GM19239 (cell line): Measurements from ENCODE around the gene TEX29.

Experiments used
- DNase-seq: peaks from one replicate; pipeline ENCODE4 v3.0.0; 2011; ENCODE audit warnings: low spot score; ENCODE audit not compliant: insufficient read length
- FAIRE-seq: peaks from 2 replicates; lab custom pipeline; 2011; peaks lifted over from hg19 to GRCh38; lab: Jason Lieb, UNC

TEX29 gene

DNA sequence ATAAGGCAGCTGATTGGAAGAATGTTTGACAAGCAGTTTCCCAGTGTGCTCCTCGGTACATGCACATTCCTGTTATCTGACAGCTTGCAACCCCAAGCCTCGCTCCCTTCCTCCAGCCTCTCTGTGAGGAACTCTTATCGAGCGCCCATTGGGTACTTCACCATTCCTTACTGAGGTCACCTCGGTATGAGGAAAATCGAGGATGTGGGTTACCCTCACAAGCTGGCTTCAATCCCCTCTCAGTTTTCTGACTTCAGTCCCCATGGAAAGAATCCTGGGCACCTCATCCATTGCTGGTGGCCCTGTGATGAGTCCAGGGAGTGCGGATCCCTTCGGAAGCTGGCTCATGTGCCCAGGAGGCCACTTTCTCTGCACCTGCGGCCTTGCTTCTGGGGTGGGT, 17.3 kb downstream of the TEX29 start:
- FAIRE-seq (no peak), DNase-seq (no peak)

- DNase-seq (no peak), FAIRE-seq (no peak)
These were observed 18.4 kb downstream of the TEX29 start for GRCh38 chr13:111338841-111339240.

- FAIRE-seq = no peak
- DNase-seq = no peak
These were observed 19.1 kb downstream of the TEX29 start for GRCh38 chr13:111339366-111340143.

GRCh38 chr13:111341886-111342285, 21.4 kb downstream of the TEX29 start:
- FAIRE-seq = no peak

DNA sequence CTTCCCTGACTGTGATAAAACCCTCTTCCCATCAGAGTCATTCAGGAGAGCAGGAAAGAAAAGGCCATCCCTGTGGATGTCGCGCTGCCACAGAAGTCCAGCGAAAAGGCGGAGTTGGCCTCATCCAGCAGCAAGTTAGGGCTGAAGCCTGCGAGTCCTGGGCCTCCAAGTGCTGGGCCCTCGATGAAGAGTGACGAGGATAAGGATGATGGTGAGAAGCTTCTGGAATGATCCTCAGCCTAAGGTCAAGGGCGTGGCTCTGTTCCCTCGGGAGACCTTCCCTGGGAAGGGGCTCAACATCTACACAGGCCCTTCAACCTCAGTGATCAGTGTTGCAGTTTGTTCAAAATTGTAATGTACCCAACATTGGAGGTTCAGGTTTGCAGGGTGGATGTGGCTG, 22.3 kb downstream of the TEX29 start:
- DNase-seq = no peak

More at GRCh38 chr13:111341886-111342285, 21.4 kb downstream of the TEX29 start:
- DNase-seq = no peak

DNA sequence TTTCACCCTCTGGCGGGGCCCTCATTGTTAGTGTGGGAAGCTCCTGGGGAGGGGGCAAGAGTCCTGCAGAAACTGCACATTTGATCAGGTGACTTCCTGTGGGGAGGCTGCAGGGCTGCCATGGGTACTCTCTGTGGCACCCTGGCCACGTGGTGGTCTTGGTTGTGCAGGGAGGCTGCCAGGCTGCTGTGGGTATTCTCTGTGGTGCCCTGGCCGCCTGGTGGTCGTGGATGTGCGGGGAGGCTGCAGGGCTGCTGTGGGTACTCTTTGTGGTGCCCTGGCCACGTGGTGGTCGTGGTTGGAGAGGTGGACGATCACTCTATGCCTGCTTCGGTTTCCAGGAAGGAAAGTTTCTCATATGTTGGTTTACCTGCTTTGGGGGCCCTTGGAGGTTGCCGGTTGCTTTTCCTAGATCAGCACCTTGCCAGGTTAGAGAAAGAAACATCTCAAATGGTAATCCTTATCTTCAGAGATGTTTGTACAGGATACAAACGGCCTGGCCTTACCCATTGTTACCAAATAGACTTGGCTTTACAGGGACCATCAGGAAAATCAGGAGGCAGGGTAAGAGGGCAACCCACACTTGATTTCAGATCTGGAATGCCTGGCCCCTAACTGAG, 22.9 kb downstream of the TEX29 start:
- FAIRE-seq (no peak), DNase-seq (no peak)

More for the DNA sequence above, 22.3 kb downstream of the TEX29 start:
- no peak for FAIRE-seq

- FAIRE-seq = no peak
These were observed 24.2 kb downstream of the TEX29 start for GRCh38 chr13:111344471-111345191.

GRCh38 chr13:111345682-111346081, 25.2 kb downstream of the TEX29 start:
- DNase-seq (no peak), FAIRE-seq (no peak)

More at GRCh38 chr13:111344471-111345191, 24.2 kb downstream of the TEX29 start:
- DNase-seq = no peak

GRCh38 chr13:111346101-111346680, 25.7 kb downstream of the TEX29 start:
- FAIRE-seq = no peak
- no peak for DNase-seq

DNA sequence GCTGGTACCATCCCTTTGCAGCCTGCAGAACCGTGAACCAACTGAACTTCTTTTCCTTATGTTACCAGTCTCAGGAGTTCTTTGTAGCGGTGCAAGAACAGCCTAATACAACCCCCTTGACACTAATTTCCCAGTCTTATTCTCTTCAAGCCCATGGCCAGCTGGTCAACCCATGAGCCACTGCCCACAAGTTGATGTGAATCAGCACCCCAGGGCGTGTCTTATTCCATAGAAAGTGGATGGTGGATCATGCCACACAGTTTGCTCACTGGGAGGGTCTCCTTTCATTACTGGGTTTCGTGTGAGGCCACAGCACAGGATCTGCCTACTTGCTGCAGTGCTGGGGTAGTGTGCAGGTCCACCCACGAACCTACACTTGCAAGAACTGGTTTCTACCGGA, 27.0 kb downstream of the TEX29 start:
- no peak for FAIRE-seq

GRCh38 chr13:111353508-111353907, 33.1 kb downstream of the TEX29 start:
- DNase-seq (no peak), FAIRE-seq (no peak)

More for the DNA sequence above, 27.0 kb downstream of the TEX29 start:
- DNase-seq = no peak

GRCh38 chr13:111354789-111355188, 34.3 kb downstream of the TEX29 start:
- DNase-seq = no peak
- FAIRE-seq = no peak

- DNase-seq (no peak), FAIRE-seq (no peak)
These were observed 36.4 kb downstream of the TEX29 start for GRCh38 chr13:111356795-111357194.

DNA sequence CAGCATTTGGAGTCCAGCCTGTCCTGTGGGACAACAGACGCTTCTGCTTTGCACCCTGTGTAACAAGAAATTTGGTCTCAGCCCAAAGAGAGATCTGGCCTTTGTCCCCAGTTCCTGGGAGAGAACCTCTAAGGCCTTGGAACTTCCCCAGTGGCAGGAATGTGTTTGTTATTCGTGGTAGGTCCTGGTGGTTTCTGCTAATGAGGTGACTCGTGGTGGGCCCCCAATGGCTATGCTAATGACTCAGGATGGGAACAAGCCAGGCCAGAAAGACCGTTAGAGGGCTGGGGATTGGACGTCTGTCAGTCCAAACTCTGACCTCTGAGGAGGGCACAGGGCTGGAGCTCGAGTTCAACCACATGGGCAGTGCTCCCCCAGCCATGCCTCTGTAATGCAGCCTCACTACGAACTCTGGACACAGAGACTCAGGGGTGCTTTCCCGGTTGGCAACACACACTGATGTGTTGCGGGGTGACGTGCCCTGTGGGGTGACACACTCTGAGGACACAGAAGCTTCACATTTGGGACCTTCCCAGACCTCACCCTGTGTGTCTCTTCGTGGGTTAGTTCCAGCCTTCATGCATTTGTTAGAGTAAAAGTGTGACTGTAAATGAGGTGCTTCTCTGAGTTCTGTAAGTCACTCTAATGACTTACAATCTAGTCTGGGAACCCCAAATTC, 38.9 kb downstream of the TEX29 start:
- FAIRE-seq (no peak), DNase-seq (no peak)

DNA sequence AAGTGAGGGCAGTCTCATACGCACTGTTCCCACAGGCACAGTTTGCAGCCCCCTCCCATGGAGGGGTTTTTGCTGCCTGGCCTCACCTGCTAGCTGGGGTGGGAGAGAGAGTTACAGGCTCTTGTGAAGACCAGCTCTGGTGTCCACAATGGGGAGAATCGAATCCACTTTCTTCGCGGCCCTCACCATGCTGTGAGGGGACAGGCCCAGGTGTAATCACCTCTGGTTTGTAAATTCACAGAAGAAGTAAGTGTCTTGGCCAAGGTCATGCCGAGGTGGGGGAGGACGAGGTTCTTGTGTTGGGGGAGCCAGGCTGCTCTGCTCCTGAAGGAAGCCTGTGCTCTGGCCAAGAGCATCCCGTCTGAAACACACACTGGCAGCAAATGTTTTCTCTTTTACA, 39.5 kb downstream of the TEX29 start:
- FAIRE-seq = no peak
- no peak for DNase-seq

GRCh38 chr13:111360452-111360851, 40.0 kb downstream of the TEX29 start:
- FAIRE-seq = no peak
- no peak for DNase-seq

DNA sequence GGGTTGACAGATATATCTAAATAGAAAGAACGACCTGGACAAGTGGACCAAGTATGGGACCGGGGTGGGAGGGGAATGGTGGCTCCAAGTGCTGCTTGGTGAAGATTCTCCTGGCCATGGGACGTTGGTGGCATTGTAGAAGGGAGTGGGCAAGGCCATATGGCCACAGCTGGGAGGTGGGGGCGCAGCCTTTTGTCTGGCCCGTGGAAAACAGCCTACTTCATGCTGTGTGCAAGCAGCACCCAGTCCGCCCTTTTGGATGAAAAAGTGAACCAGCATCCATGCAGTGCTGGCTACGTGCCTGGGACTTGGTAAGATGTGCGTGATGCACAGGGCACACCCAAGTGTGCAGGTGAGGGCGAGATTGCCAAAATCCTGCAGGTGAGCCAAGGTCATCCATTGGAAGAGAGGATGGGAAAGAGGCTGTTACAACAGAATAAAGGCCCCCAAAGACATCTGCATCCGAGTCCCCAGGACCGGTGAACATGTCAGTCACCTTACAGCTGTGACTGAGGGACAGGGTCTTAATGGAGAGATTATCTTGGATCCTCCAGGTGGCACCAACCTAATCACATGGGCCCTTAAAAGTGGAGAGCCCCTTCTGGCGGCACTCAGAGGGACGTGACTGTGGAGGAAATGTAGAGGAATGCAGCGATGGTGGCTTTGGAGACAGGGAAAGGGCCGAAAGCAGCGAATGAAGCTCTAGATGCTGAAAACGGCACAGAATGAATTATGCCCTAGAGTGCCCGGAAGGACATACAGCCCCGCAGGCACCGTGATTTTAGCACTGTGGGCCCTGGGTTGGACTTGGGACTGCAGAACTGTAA, 40.8 kb downstream of the TEX29 start:
- FAIRE-seq = no peak

DNA sequence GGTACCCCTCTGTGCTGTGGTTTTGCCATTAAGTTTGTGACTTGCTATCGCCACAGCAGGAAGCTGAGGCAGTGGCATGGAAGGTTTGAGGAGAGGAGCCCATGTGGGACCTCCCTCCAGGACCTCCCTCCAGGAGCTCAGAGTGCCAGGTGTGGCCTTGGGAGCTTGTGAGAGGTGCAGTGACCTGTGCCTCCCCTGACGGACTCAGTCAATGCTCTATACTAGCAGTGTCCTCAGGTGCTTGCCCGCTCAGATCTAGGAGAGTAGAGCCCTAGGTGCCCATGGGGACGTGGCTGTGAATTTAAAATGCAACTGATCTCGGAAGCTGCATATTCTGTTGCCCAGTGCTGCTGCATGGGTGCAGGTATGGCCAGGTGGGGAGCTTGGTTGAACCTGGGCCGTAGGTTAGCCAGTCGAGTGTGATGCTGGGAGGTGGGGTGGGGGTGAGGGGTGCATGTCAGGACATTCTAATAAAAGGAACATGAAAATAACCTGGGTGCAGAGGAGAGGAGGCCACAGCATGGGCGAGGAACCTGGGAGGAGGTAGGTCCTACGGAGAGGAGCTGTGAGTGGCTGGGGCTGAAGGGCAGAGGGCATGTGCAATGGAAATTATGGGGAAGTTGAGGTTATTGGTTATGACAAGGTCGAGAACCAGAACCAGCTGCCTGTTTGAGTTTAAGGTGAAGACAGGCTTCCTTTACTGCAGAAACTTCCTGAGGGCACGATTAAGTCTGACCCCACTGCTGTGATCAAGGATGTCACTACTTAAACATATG, 41.6 kb downstream of the TEX29 start:
- FAIRE-seq = no peak
- no peak for DNase-seq

More for the DNA sequence above, 40.8 kb downstream of the TEX29 start:
- DNase-seq = no peak

DNA sequence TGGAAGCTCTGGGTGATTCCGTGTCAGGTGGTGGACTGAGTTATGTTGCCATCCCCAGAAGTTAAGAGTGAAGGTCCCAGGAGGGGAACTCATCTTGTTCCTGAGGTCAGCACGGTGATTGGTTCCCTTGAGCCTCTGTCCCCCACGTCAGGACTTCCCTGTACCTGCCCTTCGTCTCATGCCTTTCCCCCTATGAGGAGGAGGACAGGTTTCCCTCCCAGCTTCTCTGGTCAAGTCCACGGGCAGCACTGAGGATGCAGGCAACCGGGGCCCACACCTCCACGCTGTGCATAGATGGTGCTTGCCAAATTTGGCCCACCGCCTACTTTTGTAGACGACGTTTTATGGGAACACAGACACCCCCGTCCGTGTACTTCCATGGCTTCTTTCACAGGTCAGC, 42.7 kb downstream of the TEX29 start:
- FAIRE-seq (no peak), DNase-seq (no peak)
